Hepatocyte (in vitro differentiated cells): ENCODE results near the gene CCL27. TPM values are rescaled to one million over a fixed set of nuclear protein-coding genes. Genes with fewer than 3 reads are reported as not detected.

Experiments
- DNase-seq: peaks from one replicate; pipeline ENCODE4 v3.0.0-alpha.2; 2016; ENCODE audit warnings: low spot score
- H2AFZ ChIP-seq: fragments of 200-600 bp; sonication (generic); 2 replicates; pipeline ENCODE4 v1.6.0; 2016; ENCODE audit warnings: antibody characterized with exemption, mild to moderate bottlenecking
- H3K27ac ChIP-seq: fragments of 200-600 bp; sonication (generic); 2 replicates; pipeline ENCODE4 v1.5.1; 2016; ENCODE audit warnings: mild to moderate bottlenecking
- H3K27me3 ChIP-seq: fragments of 200-600 bp; sonication (generic); 2 replicates; pipeline ENCODE4 v1.6.1; 2016
- H3K36me3 ChIP-seq: fragments of 200-600 bp; sonication (generic); replicated peaks from 2 replicates; pipeline ENCODE4 v1.5.1; 2016; ENCODE audit warnings: low read depth; ENCODE audit not compliant: insufficient read depth
- H3K4me1 ChIP-seq: fragments of 200-600 bp; sonication (generic); 2 replicates; pipeline ENCODE4 v1.5.1; 2016; ENCODE audit warnings: mild to moderate bottlenecking, moderate library complexity; ENCODE audit not compliant: insufficient read depth
- H3K4me2 ChIP-seq: fragments of 200-600 bp; sonication (generic); 2 replicates; pipeline ENCODE4 v1.6.0; 2016
- H3K4me3 ChIP-seq: fragments of 200-600 bp; sonication (generic); 2 replicates; pipeline ENCODE4 v1.5.1; 2016; ENCODE audit warnings: mild to moderate bottlenecking
- H3K79me2 ChIP-seq: fragments of 200-600 bp; sonication (generic); 2 replicates; pipeline ENCODE4 v1.6.0; 2017; ENCODE audit warnings: mild to moderate bottlenecking
- H3K9me2 ChIP-seq: fragments of 200-600 bp; sonication (generic); replicated peaks from 2 replicates; pipeline ENCODE4 v1.6.0; 2017; ENCODE audit warnings: mild to moderate bottlenecking; ENCODE audit not compliant: insufficient read depth
- H3K9me3 ChIP-seq: fragments of 200-600 bp; sonication (generic); 2 replicates; pipeline ENCODE4 v1.5.1; 2016; ENCODE audit warnings: low read depth, mild to moderate bottlenecking
- H4K20me1 ChIP-seq: fragments of 200-600 bp; sonication (generic); 2 replicates; pipeline ENCODE4 v1.6.0; 2016; ENCODE audit warnings: mild to moderate bottlenecking; ENCODE audit not compliant: insufficient read depth, poor library complexity, severe bottlenecking
- CTCF ChIP-seq: fragments of 200-600 bp; sonication (generic); IDR thresholded peaks from 2 replicates; pipeline ENCODE4 v1.5.1; 2016; ENCODE audit warnings: antibody characterized with exemption, mild to moderate bottlenecking; ENCODE audit not compliant: poor library complexity
- EZH2 ChIP-seq: fragments of 200-600 bp; sonication (generic); IDR thresholded peaks from 2 replicates; pipeline ENCODE4 v1.6.1; 2016; ENCODE audit warnings: antibody characterized with exemption, mild to moderate bottlenecking, borderline replicate concordance
- EZH2phosphoT487 ChIP-seq: fragments of 200-600 bp; sonication (generic); IDR thresholded peaks from one replicate; pipeline ENCODE4 v1.6.1; 2018; ENCODE audit warnings: antibody characterized with exemption, mild to moderate bottlenecking, low read depth, moderate library complexity; ENCODE audit not compliant: unreplicated experiment, severe bottlenecking
- WGBS: methylation state at CpG from one replicate; pipeline ENCODE4 v1.1.6; 2016; ENCODE audit warnings: low lambda C conversion rate; ENCODE audit errors: missing lambda C conversion rate; 5-methylcytosine and 5-hydroxymethylcytosine counted together
- polyA plus RNA-seq: library from polyadenylated mRNA; unstranded; fragments of >200 nt; fragmentation: Nextera tagmentation; extraction: Ambion mirVana; gene quantifications from 2 replicates; pipeline ENCODE4 v1.2.1, GENCODE V29; 2016
- total RNA-seq: library from RNA; depleted of rRNA; stranded (reverse); fragments of >200 nt; gene quantifications from 2 replicates; pipeline ENCODE4 v1.2.3, GENCODE V29; 2014

CCL27 gene
- total and polyA plus RNA-seq, 2 experiments from 2014 or later: not detected

- Histone ChIP-seq H3K4me1 (peaks cover 15% of the 10 kb centered on the region), H2AFZ (no peak overlapping the region), H3K9me3 (no peaks in the 10 kb centered on the region), H3K9me2 (no peaks in the 10 kb centered on the region), H4K20me1 (no peaks in the 10 kb centered on the region), H3K27ac (no peak overlapping the region), H3K4me2 (no peak overlapping the region), H3K36me3 (no peaks in the 10 kb centered on the region), H3K4me3 (no peak overlapping the region), H3K27me3 (no peaks in the 10 kb centered on the region), H3K79me2 (peaks cover 15% of the 10 kb centered on the region)
- DNase-seq: no peak
- TF ChIP-seq CTCF (no peak), EZH2 (no peak), EZH2phosphoT487 (no peak)
Measured at GRCh38 chr9:34663303-34663605, 797 bp upstream of the CCL27 start.

GRCh38 chr9:34659592-34660253 lies 2.7 kb downstream of the CCL27 start:
- Histone ChIP-seq H4K20me1 (no peaks in the 10 kb centered on the region), H3K27ac (no peak overlapping the region), H3K27me3 (no peaks in the 10 kb centered on the region), H3K9me2 (no peaks in the 10 kb centered on the region), H3K4me1 (peaks cover 13% of the 10 kb centered on the region), H2AFZ (no peak overlapping the region), H3K9me3 (no peaks in the 10 kb centered on the region), H3K4me2 (no peak overlapping the region), H3K4me3 (no peak overlapping the region), H3K36me3 (no peaks in the 10 kb centered on the region), H3K79me2 (peaks cover 5% of the 10 kb centered on the region)
- TF ChIP-seq EZH2phosphoT487: no peak
- no peak for TF ChIP-seq CTCF
- TF ChIP-seq EZH2: no peak
- DNase-seq: peak; percentile 13
- 96% methylated on average over 8 of the region's 8 CpGs for WGBS

- Histone ChIP-seq H4K20me1 (no peaks in the 10 kb centered on the region), H3K79me2 (peaks cover 5% of the 10 kb centered on the region), H3K4me1 (peaks cover 12% of the 10 kb centered on the region), H3K9me3 (no peaks in the 10 kb centered on the region), H3K9me2 (no peaks in the 10 kb centered on the region), H3K36me3 (no peaks in the 10 kb centered on the region), H3K27ac (no peak overlapping the region), H3K4me2 (no peak overlapping the region), H3K27me3 (no peaks in the 10 kb centered on the region), H3K4me3 (no peak overlapping the region), H2AFZ (no peak overlapping the region)
- no peak for TF ChIP-seq CTCF
- no peak for TF ChIP-seq EZH2phosphoT487
- TF ChIP-seq EZH2: no peak
- 98% methylated on average over 14 of the region's 14 CpGs for WGBS
- DNase-seq: peak; percentile 3
Measured at GRCh38 chr9:34658461-34658860, 4.0 kb downstream of the CCL27 start.

- H4K20me1 ChIP-seq: no peaks in the 10 kb centered on the region
- 89% methylated on average over 5 of the region's 5 CpGs for WGBS
- peaks cover 27% of the 10 kb centered on the region for H3K4me1 ChIP-seq
- DNase-seq: peak; percentile 2
- H3K27ac ChIP-seq: no peak overlapping the region
- H2AFZ ChIP-seq: no peak overlapping the region
- no peaks in the 10 kb centered on the region for H3K9me3 ChIP-seq
- TF ChIP-seq EZH2 (no peak), CTCF (no peak), EZH2phosphoT487 (no peak)
- no peaks in the 10 kb centered on the region for H3K36me3 ChIP-seq
- no peak overlapping the region for H3K4me3 ChIP-seq
- no peaks in the 10 kb centered on the region for H3K27me3 ChIP-seq
- H3K4me2 ChIP-seq: no peak overlapping the region
- H3K9me2 ChIP-seq: no peaks in the 10 kb centered on the region
- H3K79me2 ChIP-seq: peaks cover 5% of the 10 kb centered on the region
Measured at GRCh38 chr9:34656992-34657391, 5.5 kb downstream of the CCL27 start.
